Measurements from ENCODE around the gene NOM1.

DNA sequence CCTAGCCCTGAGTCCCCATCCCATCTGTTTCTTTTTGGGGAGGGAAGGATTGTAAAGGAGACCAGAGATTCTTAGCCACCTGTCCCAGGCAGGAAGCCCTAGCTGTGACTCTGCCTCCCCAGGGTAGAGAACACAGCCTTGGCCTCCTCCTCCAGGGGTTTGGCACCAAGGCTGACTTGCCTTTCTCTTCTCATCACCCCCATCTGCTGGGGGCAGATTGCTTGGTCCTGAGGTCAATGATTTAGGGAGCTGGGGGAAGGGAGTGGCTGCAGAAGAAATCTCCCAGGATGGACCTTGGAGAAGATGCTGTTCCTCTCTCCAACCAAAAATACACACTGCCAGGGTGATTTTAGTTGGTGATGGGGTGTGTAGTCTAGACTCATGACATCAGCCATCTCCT lies 63.6 kb downstream of the NOM1 start:
- no peak for TF ChIP-seq CTCF (IDR thresholded peaks at IDR 0.05)
- no peak for TF ChIP-seq POLR2A (IDR thresholded peaks at IDR 0.05)

All from suprapubic skin (tissue), 3 donors.